Spinal cord (tissue), 10 donors: Measurements from ENCODE around the gene RABAC1. TPM values are rescaled to one million over a fixed set of nuclear protein-coding genes. Genes with fewer than 3 reads are reported as not detected.
A peak's percentile ranks its signal among the peaks of the same experiment; 100 is the strongest.

Source experiments
- DNase-seq, 6 donors: peaks; one replicate each; pipeline versions ENCODE4 v3.0.0 to v3.0.0-alpha.2; 2013 to 2015; ENCODE audit warnings: low spot score in 6 of 6, low read depth in 4 of 6
- H3K27ac ChIP-seq: one replicate; pipeline ENCODE4 v1.5.1; 2013; ENCODE audit warnings: low read depth, low read length, control low read depth
- H3K27me3 ChIP-seq: one replicate; pipeline ENCODE4 v1.6.1; 2013; ENCODE audit warnings: low read length; ENCODE audit not compliant: control insufficient read depth, insufficient read depth
- H3K36me3 ChIP-seq: one replicate; pipeline ENCODE4 v1.6.1; 2013; ENCODE audit warnings: low read length; ENCODE audit not compliant: control insufficient read depth, insufficient read depth
- H3K4me1 ChIP-seq: one replicate; pipeline ENCODE4 v1.6.1; 2013; ENCODE audit warnings: low read length; ENCODE audit not compliant: control insufficient read depth, insufficient read depth
- H3K4me3 ChIP-seq: one replicate; pipeline ENCODE4 v1.5.1; 2013; ENCODE audit warnings: low read depth, low read length, control low read depth
- H3K9me3 ChIP-seq: one replicate; pipeline ENCODE4 v1.6.1; 2013; ENCODE audit warnings: low read length; ENCODE audit not compliant: control insufficient read depth, insufficient read depth
- WGBS: methylation state at CpG from one replicate; pipeline ENCODE4 v1.1.5; 2013; ENCODE audit warnings: missing lambda C conversion rate; ENCODE audit not compliant: insufficient coverage; 5-methylcytosine and 5-hydroxymethylcytosine counted together
- polyA plus RNA-seq, 2 donors: library from polyadenylated mRNA; unstranded; fragments of 120-200 nt; gene quantifications; one replicate each; pipeline ENCODE4 v1.2.1, GENCODE V29; 2013; ENCODE audit not compliant: insufficient read length in 2 of 2
- total RNA-seq, 2 donors: library from RNA; depleted of rRNA in 1 of 2; stranded (reverse); fragments of 120-200 nt in 1 of 2; fragments of >200 nt in 1 of 2; gene quantifications; one replicate each; pipeline versions ENCODE4 v1.2.3 to v1.2.4, GENCODE V29; 2013 to 2014
- donor health status: healthy.

The RABAC1 gene
- total and polyA plus RNA-seq, 4 donors = 98.0 to 202 (median 182) TPM

DNA sequence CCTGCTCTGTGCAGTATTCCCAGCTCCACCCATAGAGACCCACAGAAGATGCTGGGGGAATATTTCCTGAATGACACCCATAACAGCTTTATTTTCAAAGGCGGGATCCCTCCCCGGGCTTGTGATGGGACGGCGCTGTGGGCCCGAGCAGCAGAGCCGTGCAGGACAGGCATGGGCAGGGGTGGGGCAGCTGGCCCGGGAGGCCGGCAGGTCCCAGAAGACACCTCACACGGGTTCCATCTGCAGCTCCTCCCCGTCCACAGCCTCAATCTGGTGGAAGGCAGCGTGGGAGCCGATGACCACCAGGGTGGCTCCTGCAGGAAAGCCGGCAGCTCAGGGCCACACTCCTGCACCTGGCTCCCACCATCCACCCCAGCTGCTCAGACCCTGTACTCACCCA is 2.5 kb downstream of the RABAC1 start:
- H3K36me3 ChIP-seq = peaks cover 23% of the 10 kb centered on the region
- no peak overlapping the region for H3K27ac ChIP-seq
- WGBS = 92% methylated on average over 13 of the region's 13 CpGs
- peaks cover 25% of the 10 kb centered on the region for H3K4me1 ChIP-seq
- DNase-seq = no peak
- H3K9me3 ChIP-seq = no peaks in the 10 kb centered on the region
- H3K27me3 ChIP-seq = no peaks in the 10 kb centered on the region
- H3K4me3 ChIP-seq = no peak overlapping the region

DNA sequence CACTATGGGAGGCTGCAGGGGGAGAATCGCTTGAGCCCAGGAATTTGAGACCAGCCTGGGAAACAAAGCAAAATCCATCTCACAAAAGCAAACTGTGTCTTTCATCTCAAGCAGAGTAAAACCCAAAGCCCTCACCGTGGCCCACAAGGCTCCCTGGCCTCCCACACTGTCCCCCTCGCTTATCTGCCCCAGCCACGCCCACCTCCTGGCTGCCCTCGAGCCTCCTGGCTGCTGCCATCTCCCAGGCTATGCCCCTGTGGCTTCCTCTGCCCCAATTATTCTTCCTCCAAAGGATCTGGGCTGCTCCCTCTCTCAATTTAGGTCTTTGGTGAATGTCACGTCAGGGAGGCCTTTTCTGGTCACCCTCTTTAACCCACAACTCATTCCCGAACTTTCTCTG is 3.6 kb downstream of the RABAC1 start:
- Histone ChIP-seq H3K4me1 (peaks cover 26% of the 10 kb centered on the region), H3K27me3 (no peaks in the 10 kb centered on the region), H3K4me3 (no peak overlapping the region), H3K36me3 (peaks cover 23% of the 10 kb centered on the region), H3K9me3 (no peaks in the 10 kb centered on the region), H3K27ac (no peak overlapping the region)
- 71% methylated on average over 5 of the region's 7 CpGs for WGBS
- DNase-seq = no peak

DNA sequence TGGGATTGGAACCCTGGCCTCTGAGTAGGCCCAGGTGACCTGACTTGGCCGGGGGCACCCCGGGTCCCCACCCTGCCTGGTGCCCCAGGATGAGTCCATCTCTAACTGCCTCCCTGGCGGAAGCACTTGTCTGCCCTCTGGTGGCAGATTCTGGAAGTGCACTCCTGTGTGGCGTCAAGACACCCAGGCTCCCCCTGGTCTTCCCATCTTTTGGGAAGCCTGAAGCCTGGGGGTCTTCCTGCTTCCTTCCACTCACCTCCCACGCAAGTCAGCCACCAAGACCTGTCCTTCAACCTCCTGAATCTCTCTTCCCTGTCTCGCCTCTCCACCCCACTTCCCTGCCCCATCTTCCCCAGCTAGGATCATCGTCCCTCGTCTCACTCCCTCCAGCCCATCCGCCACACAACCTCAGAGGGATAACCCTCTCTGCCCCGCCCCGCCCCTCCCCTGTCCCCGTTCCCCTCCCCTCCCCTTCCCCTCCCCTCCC is 7.4 kb downstream of the RABAC1 start:
- peak in 2 of 6 donors; percentile 75 to 83 for DNase-seq
- Histone ChIP-seq H3K4me3 (no peak overlapping the region), H3K4me1 (peaks cover 3% of the 10 kb centered on the region), H3K27me3 (no peaks in the 10 kb centered on the region), H3K36me3 (peaks cover 17% of the 10 kb centered on the region), H3K9me3 (no peaks in the 10 kb centered on the region), H3K27ac (no peak overlapping the region)
- WGBS = under 1% methylated on average over 6 of the region's 12 CpGs

DNA sequence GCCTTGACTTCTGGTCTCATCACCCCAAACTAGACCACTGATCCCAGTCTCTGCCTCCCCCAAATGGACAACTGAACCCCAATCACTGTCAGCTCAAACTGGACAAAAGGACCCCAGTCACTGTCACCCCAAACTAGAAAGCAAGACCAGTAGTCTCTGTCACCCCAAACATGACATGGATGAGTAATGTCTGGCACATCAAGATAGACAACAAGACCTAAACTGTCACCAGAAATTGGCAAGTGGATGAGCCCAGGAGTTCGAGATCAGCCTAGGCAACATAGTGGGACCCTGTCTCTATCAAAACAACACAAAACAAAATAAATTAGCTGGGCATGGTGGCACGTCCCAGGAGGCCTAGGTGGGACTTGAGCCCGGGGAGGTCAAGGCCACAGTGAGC is 12.0 kb downstream of the RABAC1 start:
- H3K4me1 ChIP-seq = peaks cover 3% of the 10 kb centered on the region
- H3K36me3 ChIP-seq = no peaks in the 10 kb centered on the region
- H3K4me3 ChIP-seq = no peak overlapping the region
- no peaks in the 10 kb centered on the region for H3K27me3 ChIP-seq
- H3K27ac ChIP-seq = no peak overlapping the region
- WGBS = 100% methylated on average over 1 of the region's 3 CpGs
- no peaks in the 10 kb centered on the region for H3K9me3 ChIP-seq
- no peak for DNase-seq

DNA sequence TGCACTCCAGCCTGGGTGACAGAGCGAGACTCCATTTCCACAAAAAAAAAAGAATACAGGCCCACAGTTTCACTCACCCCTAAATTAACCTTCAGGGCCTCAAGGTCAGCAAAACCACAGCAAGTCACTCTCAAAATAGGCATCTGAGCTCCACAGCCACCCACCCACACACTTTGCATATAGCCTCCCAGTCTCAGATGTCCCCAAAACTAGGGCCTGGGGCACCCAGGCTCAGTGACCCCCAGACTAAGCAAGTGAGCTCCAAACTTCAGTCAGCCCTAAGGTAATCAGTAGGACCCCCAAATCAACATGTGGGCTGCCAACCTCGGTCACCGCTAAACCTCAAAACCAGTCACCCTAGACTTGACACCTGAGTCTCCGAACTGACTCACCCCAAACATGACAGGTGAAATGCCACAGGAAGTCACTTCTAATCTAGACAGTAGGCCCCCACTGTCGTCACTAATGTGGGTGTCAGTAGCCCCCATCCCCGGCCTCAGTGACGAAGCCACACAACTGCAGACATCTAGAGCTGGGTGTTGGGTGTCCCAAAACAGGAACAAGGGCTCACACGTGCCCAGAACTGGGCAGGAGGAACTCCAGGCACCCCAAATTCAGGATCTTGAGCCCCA is 13.9 kb downstream of the RABAC1 start:
- DNase-seq = no peak
- 92% methylated on average over 8 of the region's 8 CpGs for WGBS
- Histone ChIP-seq H3K9me3 (no peaks in the 10 kb centered on the region), H3K27me3 (peaks cover 9% of the 10 kb centered on the region), H3K36me3 (no peaks in the 10 kb centered on the region), H3K27ac (no peak overlapping the region), H3K4me1 (peaks cover 9% of the 10 kb centered on the region), H3K4me3 (no peak overlapping the region)

DNA sequence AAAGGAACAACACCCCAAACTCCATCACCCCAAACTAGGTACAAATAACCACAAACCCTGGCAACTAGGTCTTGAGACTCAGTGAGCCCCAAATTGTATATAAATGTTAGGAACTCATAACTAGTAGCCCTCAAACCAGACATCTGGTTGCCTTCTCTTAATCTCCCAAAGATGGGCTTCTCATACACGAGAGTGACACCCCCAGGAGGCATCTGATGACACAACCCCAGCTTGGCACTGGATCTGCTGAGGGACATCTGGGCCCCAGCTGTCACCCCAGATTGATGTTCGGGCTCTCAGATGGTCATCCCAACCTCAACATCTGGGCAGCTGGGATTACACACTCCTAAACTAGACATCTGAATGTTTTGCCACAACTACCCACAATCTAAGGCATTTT is 14.8 kb downstream of the RABAC1 start:
- DNase-seq = no peak
- 58% methylated on average over 2 of the region's 2 CpGs for WGBS

DNA sequence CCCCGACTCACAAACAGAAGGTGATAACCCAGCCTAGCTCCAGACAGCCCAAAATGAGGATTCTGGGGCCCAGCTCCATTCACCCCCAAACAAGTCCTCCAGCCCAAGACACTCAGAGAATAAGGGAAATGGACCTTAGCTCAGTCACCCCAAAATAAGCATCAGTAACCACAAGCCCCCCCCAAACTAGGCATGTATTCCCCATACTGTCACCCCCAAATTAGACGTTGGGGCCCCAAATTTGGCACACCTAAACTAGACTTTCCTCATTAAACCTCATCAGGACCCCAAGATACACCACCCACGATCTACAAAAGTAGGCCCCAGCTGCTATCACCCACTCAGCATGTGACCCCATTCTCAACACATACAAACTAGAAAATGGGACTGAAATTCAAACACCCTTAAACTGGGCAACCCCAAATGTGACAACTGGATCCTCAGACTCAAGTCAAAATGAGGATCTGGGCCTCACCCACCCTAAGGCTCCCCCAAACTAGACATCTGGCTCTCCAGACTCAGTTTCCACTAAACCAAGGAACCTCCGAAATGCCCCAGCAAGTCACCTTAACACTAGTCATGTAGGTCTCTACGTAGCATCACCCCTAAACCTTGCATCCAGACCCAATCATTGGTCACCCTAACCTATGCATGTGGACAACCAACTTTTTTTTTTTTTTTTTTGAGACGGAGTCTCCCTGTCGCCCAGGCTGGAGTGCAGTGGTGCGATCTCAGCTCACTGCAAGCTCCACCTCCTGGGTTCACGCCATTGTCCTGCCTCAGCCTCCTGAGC is 17.5 kb downstream of the RABAC1 start:
- Histone ChIP-seq H3K4me3 (no peak overlapping the region), H3K27me3 (peaks cover 30% of the 10 kb centered on the region), H3K36me3 (no peaks in the 10 kb centered on the region), H3K9me3 (no peaks in the 10 kb centered on the region), H3K27ac (no peak overlapping the region), H3K4me1 (peaks cover 20% of the 10 kb centered on the region)
- 89% methylated on average over 3 of the region's 9 CpGs for WGBS
- no peak for DNase-seq

More for the DNA sequence above, 14.8 kb downstream of the RABAC1 start:
- no peak overlapping the region for H3K27ac ChIP-seq
- H3K9me3 ChIP-seq = no peaks in the 10 kb centered on the region
- H3K4me1 ChIP-seq = peaks cover 14% of the 10 kb centered on the region
- peaks cover 14% of the 10 kb centered on the region for H3K27me3 ChIP-seq
- no peaks in the 10 kb centered on the region for H3K36me3 ChIP-seq
- H3K4me3 ChIP-seq = no peak overlapping the region

DNA sequence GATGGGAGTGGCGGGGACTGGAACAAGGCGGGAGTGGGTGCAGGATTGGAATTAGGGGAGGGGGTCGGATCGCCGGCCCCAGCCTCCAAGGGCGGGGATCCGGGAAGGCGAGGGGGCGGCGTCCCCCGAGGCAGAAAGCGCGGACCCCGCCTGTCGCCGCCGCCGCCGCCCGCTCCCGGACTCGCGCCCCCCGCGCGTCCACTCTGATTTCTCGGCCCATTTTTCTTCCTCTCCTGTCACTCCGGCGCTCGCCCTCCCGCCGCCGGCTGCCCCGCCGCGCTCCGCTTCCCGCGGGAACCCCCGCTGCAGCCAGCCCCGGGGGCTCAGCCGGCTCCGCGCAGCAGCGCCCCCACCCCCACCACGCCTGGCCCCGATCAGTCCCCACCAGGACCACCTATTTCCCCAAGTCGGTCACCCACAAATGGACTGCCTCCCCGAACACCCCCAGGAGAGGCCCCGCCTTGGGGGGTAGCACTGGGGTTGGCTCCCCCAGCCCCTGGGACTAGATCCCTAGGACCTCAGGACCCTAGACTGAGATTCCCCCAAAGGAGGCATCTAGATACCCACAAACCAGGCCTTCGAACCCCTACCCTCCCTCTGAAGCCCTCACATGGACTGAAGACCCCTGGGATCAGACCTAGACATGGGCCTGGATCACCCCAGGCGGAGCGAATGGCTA is 18.3 kb downstream of the RABAC1 start:
- no peaks in the 10 kb centered on the region for H3K36me3 ChIP-seq
- H3K27me3 ChIP-seq = peaks cover 37% of the 10 kb centered on the region
- H3K27ac ChIP-seq = no peak overlapping the region
- no peak for DNase-seq
- whole genome bisulfite sequencing = 7% methylated on average over 52 of the region's 53 CpGs
- no peaks in the 10 kb centered on the region for H3K9me3 ChIP-seq
- H3K4me3 ChIP-seq = peak overlapping the region; percentile 48
- H3K4me1 ChIP-seq = peaks cover 20% of the 10 kb centered on the region

DNA sequence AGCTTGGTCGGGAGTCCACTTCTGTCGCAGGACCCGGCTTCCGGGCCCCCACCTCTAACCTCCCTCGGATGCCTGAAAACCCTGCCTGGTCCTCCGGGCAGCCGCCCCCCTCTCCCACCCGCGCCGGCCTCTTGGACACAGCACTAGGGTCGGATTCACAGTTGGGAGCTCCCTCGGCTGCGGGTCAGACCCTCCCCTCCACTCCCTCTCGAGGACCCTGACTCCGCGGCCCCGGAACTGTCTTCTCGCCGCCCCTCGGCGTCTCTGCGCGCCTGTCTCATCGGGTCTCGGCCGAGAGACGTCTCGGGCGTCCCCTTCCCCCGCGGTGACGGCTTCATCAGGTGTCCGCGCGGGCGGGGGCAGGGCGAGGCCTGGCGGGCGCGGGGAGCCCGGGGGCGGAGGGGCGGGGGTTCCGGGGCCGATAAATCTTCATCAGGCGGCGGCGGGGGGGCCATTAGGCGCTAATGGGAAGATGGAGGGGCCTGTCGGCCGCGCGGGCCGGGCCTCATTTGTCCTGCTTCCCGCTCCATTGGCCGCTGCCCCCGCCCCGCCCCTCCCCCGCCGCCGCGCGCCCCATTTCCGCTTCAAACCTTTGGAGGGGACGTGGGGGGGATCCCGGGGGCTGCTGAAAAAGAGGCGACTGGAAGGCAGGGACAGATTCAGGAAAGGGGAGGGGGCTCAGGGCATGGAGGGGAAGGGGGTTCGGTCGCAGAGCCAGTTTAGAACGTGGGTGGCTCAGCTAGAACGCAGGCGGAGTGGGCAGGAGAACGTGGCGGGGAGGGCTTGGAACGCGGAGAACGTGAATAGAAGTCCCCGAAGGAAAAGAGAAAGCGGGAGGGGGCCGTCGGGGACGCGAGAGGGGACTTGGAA is 19.0 kb downstream of the RABAC1 start:
- peaks cover 44% of the 10 kb centered on the region for H3K27me3 ChIP-seq
- WGBS = under 1% methylated on average over 82 of the region's 83 CpGs
- H3K36me3 ChIP-seq = no peaks in the 10 kb centered on the region
- DNase-seq = peak in 2 of 6 donors; percentile 53
- H3K4me1 ChIP-seq = peaks cover 23% of the 10 kb centered on the region
- H3K27ac ChIP-seq = no peak overlapping the region
- no peaks in the 10 kb centered on the region for H3K9me3 ChIP-seq
- H3K4me3 ChIP-seq = peak overlapping the region; percentile 48
